ENCODE data around the gene SCNN1A. TPM values are rescaled to one million over a fixed set of nuclear protein-coding genes. Genes with fewer than 3 reads are reported as not detected.

Gene SCNN1A
- total and polyA plus RNA-seq, 9 donors = 1.2 to 141 (median 10.8) TPM

- no peak for DNase-seq
- H3K4me3 ChIP-seq = no peak overlapping the region
- TF ChIP-seq POLR2A (IDR thresholded peaks at IDR 0.05) (no peak), CTCF (IDR thresholded peaks at IDR 0.05) (no peak), EP300 (IDR thresholded peaks at IDR 0.05) (no peak)
- intact Hi-C loops (cut with DNase I) = loop anchor here in 1 of 4 donors (5.0 kb wide), 1 partner anchor 575 kb away; no protein-coding TSS in a partner anchor
- no peaks in the 10 kb centered on the region for H3K27me3 ChIP-seq
- H3K9me3 ChIP-seq = no peaks in the 10 kb centered on the region
- H3K27ac ChIP-seq = no peak overlapping the region
- WGBS, 3 donors = 64 to 73% (median 72%) methylated on average over 21 of the region's 21 CpGs
- H3K36me3 ChIP-seq = no peaks in the 10 kb centered on the region
- no peaks in the 10 kb centered on the region for H3K4me1 ChIP-seq (ENCODE audit: insufficient read depth)
These were observed 58.3 kb downstream of the SCNN1A start for GRCh38 chr12:6316921-6317692.

GRCh38 chr12:6315704-6316597 lies 59.4 kb downstream of the SCNN1A start:
- Histone ChIP-seq H3K4me1 (ENCODE audit: insufficient read depth) (no peaks in the 10 kb centered on the region), H3K9me3 (no peaks in the 10 kb centered on the region), H3K27me3 (no peaks in the 10 kb centered on the region), H3K4me3 (no peak overlapping the region), H3K27ac (no peak overlapping the region), H3K36me3 (no peaks in the 10 kb centered on the region)
- TF ChIP-seq POLR2A (IDR thresholded peaks at IDR 0.05) (no peak), CTCF (IDR thresholded peaks at IDR 0.05) (no peak), EP300 (IDR thresholded peaks at IDR 0.05) (no peak)
- 88 to 94% (median 92%) methylated on average over 17 of the region's 17 CpGs for WGBS, 3 donors
- DNase-seq = no peak
- intact Hi-C loops (cut with DNase I) = loop anchor here in 1 of 4 donors (5.0 kb wide), 1 partner anchor 576 kb away; no protein-coding TSS in a partner anchor

- Histone ChIP-seq H3K27ac (no peak overlapping the region), H3K9me3 (no peaks in the 10 kb centered on the region), H3K4me3 (no peak overlapping the region), H3K36me3 (no peaks in the 10 kb centered on the region), H3K4me1 (ENCODE audit: insufficient read depth) (peaks cover 3% of the 10 kb centered on the region), H3K27me3 (no peaks in the 10 kb centered on the region)
- intact Hi-C loops (cut with DNase I) = loop anchor here in 1 of 4 donors (5.0 kb wide), 1 partner anchor 577 kb away; no protein-coding TSS in a partner anchor
- DNase-seq = no peak
- TF ChIP-seq EP300 (IDR thresholded peaks at IDR 0.05) (no peak), POLR2A (IDR thresholded peaks at IDR 0.05) (no peak), CTCF (IDR thresholded peaks at IDR 0.05) (no peak)
- 83 to 90% (median 85%) methylated on average over 6 of the region's 6 CpGs for WGBS, 3 donors
These were observed 60.2 kb downstream of the SCNN1A start for GRCh38 chr12:6315184-6315583.

GRCh38 chr12:6314776-6315175 lies 60.6 kb downstream of the SCNN1A start:
- TF ChIP-seq CTCF (IDR thresholded peaks at IDR 0.05) (no peak), POLR2A (IDR thresholded peaks at IDR 0.05) (no peak), EP300 (IDR thresholded peaks at IDR 0.05) (no peak)
- no peak overlapping the region for H3K27ac ChIP-seq
- H3K9me3 ChIP-seq = no peaks in the 10 kb centered on the region
- H3K27me3 ChIP-seq = no peaks in the 10 kb centered on the region
- peaks cover 3% of the 10 kb centered on the region for H3K4me1 ChIP-seq (ENCODE audit: insufficient read depth)
- intact Hi-C loops (cut with DNase I) = loop anchor here in 1 of 4 donors (5.0 kb wide), 1 partner anchor 578 kb away; no protein-coding TSS in a partner anchor
- H3K36me3 ChIP-seq = no peaks in the 10 kb centered on the region
- no peak overlapping the region for H3K4me3 ChIP-seq
- WGBS, 3 donors = 74 to 84% (median 74%) methylated on average over 9 of the region's 9 CpGs
- no peak for DNase-seq

Data from ovary (tissue), 9 donors.